ENCODE measurements around the gene KCNQ2. TPM values are rescaled to one million over a fixed set of nuclear protein-coding genes. Genes with fewer than 3 reads are reported as not detected.

Gene KCNQ2
- total RNA-seq, 4 donors from 2014 or later: not detected

GRCh38 chr20:63397155-63397843 is 75.2 kb downstream of the KCNQ2 start:
- no peak for ATAC-seq (ENCODE audit: low FRiP score)
- no peak for DNase-seq (ENCODE audit: low spot score)
- TF ChIP-seq, protein P1, sequence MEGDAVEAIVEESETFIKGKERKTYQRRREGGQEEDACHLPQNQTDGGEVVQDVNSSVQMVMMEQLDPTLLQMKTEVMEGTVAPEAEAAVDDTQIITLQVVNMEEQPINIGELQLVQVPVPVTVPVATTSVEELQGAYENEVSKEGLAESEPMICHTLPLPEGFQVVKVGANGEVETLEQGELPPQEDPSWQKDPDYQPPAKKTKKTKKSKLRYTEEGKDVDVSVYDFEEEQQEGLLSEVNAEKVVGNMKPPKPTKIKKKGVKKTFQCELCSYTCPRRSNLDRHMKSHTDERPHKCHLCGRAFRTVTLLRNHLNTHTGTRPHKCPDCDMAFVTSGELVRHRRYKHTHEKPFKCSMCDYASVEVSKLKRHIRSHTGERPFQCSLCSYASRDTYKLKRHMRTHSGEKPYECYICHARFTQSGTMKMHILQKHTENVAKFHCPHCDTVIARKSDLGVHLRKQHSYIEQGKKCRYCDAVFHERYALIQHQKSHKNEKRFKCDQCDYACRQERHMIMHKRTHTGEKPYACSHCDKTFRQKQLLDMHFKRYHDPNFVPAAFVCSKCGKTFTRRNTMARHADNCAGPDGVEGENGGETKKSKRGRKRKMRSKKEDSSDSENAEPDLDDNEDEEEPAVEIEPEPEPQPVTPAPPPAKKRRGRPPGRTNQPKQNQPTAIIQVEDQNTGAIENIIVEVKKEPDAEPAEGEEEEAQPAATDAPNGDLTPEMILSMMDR (IDR thresholded peaks at IDR 0.05): no peak

DNA sequence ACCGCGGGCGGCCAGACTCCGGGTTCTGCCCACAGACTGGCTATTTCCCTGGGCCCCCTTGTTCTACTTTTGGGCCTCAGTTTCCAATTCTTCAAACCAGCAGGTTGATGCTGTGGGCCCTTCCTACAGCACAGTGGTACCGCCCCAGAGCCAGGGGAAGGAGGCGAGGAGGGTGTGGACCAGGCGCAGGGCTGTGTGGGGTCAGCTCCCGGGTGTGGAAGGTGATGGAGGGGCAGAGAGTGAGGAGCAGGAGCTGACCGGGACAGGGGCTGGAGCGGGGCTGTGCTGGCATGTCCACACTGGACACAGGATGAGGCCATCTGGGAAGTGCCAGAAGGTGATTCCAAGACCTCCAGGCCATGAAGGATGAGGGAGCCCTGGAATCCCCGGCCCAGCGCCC is 76.2 kb downstream of the KCNQ2 start:
- DNase-seq (ENCODE audit: low spot score) (no peak), ATAC-seq (ENCODE audit: low FRiP score) (no peak)
- TF ChIP-seq, protein P1 (IDR thresholded peaks at IDR 0.05): no peak

DNA sequence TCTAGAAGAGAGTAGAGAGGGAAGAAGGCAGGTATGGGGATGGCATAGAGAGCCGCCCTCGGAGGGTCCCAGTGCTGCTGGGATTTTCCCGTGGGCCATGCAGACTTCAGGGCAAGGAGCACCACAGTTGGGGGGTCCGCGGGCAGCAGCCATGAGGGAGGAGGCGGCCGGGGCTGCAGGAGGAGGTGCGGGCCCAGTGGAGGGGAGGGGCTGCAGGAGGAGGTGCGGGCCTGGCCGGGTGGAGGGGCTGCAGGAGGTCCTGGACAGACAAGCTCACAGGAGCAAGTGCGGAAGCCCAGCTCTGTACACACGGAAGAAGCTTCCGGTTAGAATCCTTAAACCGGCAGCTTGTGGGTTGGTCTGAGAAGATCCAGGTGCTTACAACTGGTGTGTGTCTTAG is 76.7 kb downstream of the KCNQ2 start:
- TF ChIP-seq, protein P1 (IDR thresholded peaks at IDR 0.05): no peak

DNA sequence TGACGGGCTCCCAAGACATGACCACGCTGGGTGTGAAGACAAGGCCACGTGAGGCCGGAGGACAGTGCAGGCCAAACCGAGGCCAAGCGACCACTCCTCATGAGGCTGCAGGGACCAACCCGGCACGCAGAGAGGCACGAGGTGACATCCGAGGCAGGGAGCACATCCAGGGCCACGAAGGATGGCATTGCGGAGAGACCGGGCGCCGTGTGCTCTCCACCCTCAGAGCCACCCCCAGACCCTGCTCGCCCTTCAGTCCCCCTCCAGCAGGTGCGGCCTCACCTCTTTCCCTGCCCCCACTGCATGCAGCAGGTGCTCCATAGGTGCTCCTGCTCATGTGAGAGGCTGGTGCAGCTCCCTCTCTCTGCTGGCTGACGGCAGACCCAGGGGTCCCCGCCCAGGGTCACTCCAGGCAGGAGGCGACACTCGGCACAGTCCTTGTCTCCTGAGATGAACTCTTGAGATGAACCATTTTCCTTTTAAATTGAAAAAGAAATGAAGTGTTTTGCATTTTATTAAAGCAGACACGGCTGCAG is 77.5 kb downstream of the KCNQ2 start:
- TF ChIP-seq, protein P1 (IDR thresholded peaks at IDR 0.05): no peak
- no peak for ATAC-seq (ENCODE audit: low FRiP score)
- no peak for DNase-seq (ENCODE audit: low spot score)

More for the DNA sequence above, 76.7 kb downstream of the KCNQ2 start:
- ATAC-seq (ENCODE audit: low FRiP score) (no peak), DNase-seq (ENCODE audit: low spot score) (no peak)

- TF ChIP-seq, protein P1 (IDR thresholded peaks at IDR 0.05): no peak
- DNase-seq (ENCODE audit: low spot score): no peak
- ATAC-seq (ENCODE audit: low FRiP score): no peak
Observed at GRCh38 chr20:63394069-63394919, 78.2 kb downstream of the KCNQ2 start.

GRCh38 chr20:63393566-63393965 is 78.9 kb downstream of the KCNQ2 start:
- TF ChIP-seq, protein P1 (IDR thresholded peaks at IDR 0.05): no peak
- ATAC-seq (ENCODE audit: low FRiP score) (no peak), DNase-seq (ENCODE audit: low spot score) (no peak)
